Measurements from ENCODE around the gene BBOF1.

The BBOF1 gene

DNA sequence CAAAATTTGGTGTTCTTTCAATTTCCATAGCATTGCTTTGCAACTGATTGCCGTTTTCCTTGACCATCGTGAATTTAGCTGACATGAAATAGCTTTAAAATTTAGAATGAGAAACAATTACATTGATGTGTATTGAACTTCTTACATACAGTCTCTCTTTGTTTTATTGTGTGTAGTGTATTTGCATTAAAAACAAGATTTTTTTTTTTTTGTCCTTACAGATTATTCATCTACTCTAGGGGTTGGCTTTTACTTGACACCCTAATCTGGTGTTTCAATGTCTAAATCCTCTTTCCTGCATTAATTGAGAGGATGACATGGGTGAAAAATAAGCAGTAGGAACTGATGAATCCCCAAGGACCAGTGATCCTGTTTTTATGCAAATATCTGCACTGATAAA, 86.2 kb downstream of the BBOF1 start:
- no peak for DNase-seq

GRCh38 chr14:74109369-74109768, 90.2 kb downstream of the BBOF1 start:
- no peak for DNase-seq

GRCh38 chr14:74111395-74112216, 92.5 kb downstream of the BBOF1 start:
- DNase-seq = peak; percentile 5
